Peyer's patch (tissue), 4 donors: ENCODE results near the gene ARMH1. TPM values are rescaled to one million over a fixed set of nuclear protein-coding genes. Genes with fewer than 3 reads are reported as not detected.

ENCODE experiments used
- DNase-seq, 3 donors: peaks; one replicate each; pipeline ENCODE4 v3.0.0-alpha.2; 2017 to 2019
- H3K27ac ChIP-seq, 4 donors: fragments of 200-600 bp; sonication (generic); one replicate each; pipeline ENCODE4 v1.5.1; 2016 to 2019
- H3K27me3 ChIP-seq, 2 donors: fragments of 200-600 bp; sonication (generic); one replicate each; pipeline ENCODE4 v1.5.1; 2019
- H3K36me3 ChIP-seq, 3 donors: fragments of 200-600 bp; sonication (generic); one replicate each; pipeline ENCODE4 v1.5.1; 2016 to 2019
- H3K4me1 ChIP-seq, 4 donors: fragments of 200-600 bp; sonication (generic); one replicate each; pipeline ENCODE4 v1.5.1; 2016 to 2019
- H3K4me3 ChIP-seq, 4 donors: fragments of 200-600 bp; sonication (generic); 1 replicate in 3 of 4; 2 replicates in 1 of 4; pipeline ENCODE4 v1.5.1; 2016 to 2019; ENCODE audit warnings: mild to moderate bottlenecking in 1 of 4
- H3K9me3 ChIP-seq, 4 donors: fragments of 200-600 bp; sonication (generic); one replicate each; pipeline ENCODE4 v1.5.1; 2016 to 2019; ENCODE audit warnings: mild to moderate bottlenecking in 1 of 4
- POLR2A ChIP-seq, 2 donors: fragments of 450-650 bp; IDR thresholded peaks; one replicate each; pipeline ENCODE4 v1.5.1; 2017; ENCODE audit warnings: antibody characterized with exemption in 2 of 2, mild to moderate bottlenecking in 2 of 2, moderate library complexity in 2 of 2
- total RNA-seq, 4 donors: library from RNA; depleted of rRNA; stranded (reverse); fragments of >200 nt; gene quantifications; one replicate each; pipeline ENCODE4 v1.1.0, GENCODE V29; 2016
- TF ChIP-seq, protein P1 (sequence below), 6 experiments: fragments of 450-650 bp in 4 of 6; fragments of 200-600 bp in 2 of 6; sonication (generic) in 1 of 6; IDR thresholded peaks; one replicate each; pipeline ENCODE4 v1.5.1; 2017 to 2019; ENCODE audit warnings: antibody characterized with exemption in 6 of 6, mild to moderate bottlenecking in 3 of 6, moderate library complexity in 1 of 6

ARMH1 gene
- total RNA-seq, 4 donors from 2014 or later, result 3.7 to 7.7 (median 4.8) TPM

DNA sequence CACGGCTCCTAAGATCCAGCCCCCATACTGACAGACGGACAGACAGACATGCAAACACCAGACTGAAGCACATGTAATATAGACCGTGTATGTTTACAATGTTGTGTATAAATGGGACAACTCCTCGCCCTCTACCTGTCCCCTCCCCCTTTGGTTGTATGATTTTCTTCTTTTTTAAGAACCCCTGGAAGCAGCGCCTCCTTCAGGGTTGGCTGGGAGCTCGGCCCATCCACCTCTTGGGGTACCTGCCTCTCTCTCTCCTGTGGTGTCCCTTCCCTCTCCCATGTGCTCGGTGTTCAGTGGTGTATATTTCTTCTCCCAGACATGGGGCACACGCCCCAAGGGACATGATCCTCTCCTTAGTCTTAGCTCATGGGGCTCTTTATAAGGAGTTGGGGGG lies 23.4 kb upstream of the ARMH1 start:
- Histone ChIP-seq H3K36me3 (peaks cover 0 to 58% (median 0%) of the 10 kb centered on the region in 3 donors), H3K27me3 (no peaks in the 10 kb centered on the region), H3K4me3 (no peak overlapping the region), H3K9me3 (no peaks in the 10 kb centered on the region), H3K27ac (peak overlapping the region in 2 of 4 donors; percentile 72 to 80), H3K4me1 (peaks cover 0 to 47% (median 4%) of the 10 kb centered on the region in 4 donors)
- peak in 1 of 3 donors; percentile 42 for DNase-seq
- TF ChIP-seq, protein P1, sequence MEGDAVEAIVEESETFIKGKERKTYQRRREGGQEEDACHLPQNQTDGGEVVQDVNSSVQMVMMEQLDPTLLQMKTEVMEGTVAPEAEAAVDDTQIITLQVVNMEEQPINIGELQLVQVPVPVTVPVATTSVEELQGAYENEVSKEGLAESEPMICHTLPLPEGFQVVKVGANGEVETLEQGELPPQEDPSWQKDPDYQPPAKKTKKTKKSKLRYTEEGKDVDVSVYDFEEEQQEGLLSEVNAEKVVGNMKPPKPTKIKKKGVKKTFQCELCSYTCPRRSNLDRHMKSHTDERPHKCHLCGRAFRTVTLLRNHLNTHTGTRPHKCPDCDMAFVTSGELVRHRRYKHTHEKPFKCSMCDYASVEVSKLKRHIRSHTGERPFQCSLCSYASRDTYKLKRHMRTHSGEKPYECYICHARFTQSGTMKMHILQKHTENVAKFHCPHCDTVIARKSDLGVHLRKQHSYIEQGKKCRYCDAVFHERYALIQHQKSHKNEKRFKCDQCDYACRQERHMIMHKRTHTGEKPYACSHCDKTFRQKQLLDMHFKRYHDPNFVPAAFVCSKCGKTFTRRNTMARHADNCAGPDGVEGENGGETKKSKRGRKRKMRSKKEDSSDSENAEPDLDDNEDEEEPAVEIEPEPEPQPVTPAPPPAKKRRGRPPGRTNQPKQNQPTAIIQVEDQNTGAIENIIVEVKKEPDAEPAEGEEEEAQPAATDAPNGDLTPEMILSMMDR (IDR thresholded peaks at IDR 0.05), result no peak
- no peak for TF ChIP-seq POLR2A (IDR thresholded peaks at IDR 0.05)

DNA sequence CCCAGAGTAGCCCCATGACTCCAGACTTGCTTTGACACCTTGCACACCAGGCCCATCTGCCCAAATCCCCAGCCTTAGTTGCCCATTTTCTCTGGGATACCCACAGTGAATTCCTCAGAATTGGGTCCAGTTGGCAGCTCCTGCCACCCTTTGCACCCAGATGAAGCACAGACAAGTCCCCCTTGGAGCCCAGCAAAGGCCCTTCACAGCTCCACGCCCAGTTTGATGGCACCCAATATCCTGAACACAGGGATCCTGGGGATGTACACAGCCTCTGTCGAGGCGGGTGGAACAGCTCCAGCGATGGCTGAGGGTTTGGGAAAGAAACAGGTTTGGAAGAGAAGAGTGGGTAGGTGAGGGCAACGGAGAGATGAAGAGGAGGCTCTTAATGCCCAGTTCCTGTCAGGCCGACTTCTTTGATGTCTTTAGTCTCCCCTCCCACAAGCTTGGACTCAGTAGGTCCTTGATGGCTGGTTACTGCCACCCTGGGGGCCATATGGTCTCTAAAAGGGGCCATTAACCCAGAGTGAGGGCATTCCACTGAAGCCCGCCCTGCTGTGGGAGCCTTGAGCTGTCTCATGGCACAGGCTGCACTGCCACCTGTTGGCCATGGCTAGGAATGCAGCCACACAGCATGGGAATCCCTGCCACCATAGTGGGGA lies 21.9 kb upstream of the ARMH1 start:
- Histone ChIP-seq H3K27me3 (no peaks in the 10 kb centered on the region), H3K9me3 (no peaks in the 10 kb centered on the region), H3K27ac (peak overlapping the region in 1 of 4 donors; percentile 32), H3K4me3 (no peak overlapping the region), H3K4me1 (peaks cover 0 to 46% (median 4%) of the 10 kb centered on the region in 4 donors), H3K36me3 (peaks cover 0 to 44% (median 0%) of the 10 kb centered on the region in 3 donors)
- TF ChIP-seq, protein P1 (IDR thresholded peaks at IDR 0.05), result peak; percentile 85 to 96 (median 96)
- no peak for TF ChIP-seq POLR2A (IDR thresholded peaks at IDR 0.05)
- peak; percentile 79 to 93 (median 85) for DNase-seq

DNA sequence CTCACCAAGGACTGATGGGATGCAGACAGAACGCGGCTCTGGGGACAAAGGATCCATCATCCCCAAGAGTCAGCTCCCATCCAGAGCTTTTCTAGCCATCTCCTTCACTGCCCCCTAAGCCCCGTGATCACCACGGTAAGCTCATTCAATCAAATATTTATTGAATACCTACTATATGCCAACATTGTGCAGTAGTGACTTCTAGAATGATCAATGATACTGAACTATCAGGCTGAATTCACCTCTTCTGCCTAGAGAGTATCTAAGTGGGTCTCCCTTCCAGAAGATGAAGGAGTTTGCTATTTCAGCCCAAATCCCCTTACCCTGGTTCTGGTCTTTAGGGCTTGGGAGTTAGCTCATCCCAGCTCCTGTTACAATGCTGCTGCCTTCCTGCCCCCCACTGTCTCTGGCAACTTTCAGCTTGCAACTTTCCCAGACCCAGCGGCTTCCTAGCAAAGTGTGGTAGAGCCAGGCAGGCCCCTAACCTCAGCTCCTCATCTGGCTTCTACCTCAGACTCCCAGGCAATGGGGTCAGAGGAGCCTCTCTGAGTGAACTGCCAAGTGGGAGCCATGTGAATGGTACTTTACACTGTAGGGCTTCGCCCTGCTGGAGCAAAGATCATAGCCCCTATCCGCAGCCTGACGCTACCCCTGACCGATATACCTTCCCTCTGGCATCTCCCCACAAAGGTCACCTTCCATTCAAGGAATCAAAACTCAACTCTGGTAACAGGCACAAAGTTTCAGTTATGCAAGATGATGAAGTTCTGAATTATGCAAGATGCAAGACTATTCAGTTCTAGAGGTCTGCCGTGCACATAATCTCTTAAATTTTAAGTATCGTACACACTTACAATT lies 21.2 kb upstream of the ARMH1 start:
- TF ChIP-seq POLR2A (IDR thresholded peaks at IDR 0.05), result no peak
- TF ChIP-seq, protein P1 (IDR thresholded peaks at IDR 0.05), result no peak
- DNase-seq, result no peak
- no peak overlapping the region for H3K27ac ChIP-seq
- H3K27me3 ChIP-seq, result no peaks in the 10 kb centered on the region
- no peak overlapping the region for H3K4me3 ChIP-seq
- no peaks in the 10 kb centered on the region for H3K9me3 ChIP-seq
- H3K36me3 ChIP-seq, result peaks cover 0 to 44% (median 0%) of the 10 kb centered on the region in 3 donors
- H3K4me1 ChIP-seq, result peaks cover 0 to 40% (median 4%) of the 10 kb centered on the region in 4 donors

DNA sequence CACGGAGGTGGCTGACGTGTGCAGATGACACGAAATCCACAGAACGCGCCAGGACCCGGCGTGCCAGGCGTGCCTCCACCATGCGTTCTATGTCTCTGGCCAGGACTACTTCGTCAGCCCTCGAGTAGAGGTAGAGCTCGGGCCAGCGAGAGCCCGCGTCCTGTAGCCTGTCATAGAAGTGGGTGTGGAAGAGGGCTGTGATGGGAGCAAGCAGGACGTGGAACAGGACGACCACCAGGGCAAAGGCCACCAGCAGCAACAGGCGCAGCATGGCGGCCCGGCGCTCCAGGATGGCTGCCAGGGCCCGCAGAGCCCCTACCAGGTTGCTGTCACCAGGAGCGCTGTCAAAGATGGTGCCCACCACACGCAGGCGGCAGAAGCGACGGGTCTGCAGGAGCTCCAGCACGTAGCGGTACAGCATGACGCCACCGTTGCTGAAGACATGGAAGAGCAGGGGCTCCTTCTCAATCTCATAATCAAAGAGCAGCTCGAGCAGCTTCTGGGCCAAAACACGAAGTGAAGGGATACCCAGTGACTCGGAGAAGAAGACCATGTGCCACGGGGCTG lies 19.8 kb upstream of the ARMH1 start:
- Histone ChIP-seq H3K27ac (no peak overlapping the region), H3K9me3 (no peaks in the 10 kb centered on the region), H3K27me3 (no peaks in the 10 kb centered on the region), H3K36me3 (peaks cover 0 to 32% (median 0%) of the 10 kb centered on the region in 3 donors), H3K4me3 (no peak overlapping the region), H3K4me1 (peaks cover 0 to 31% (median 2%) of the 10 kb centered on the region in 4 donors)
- TF ChIP-seq, protein P1 (IDR thresholded peaks at IDR 0.05), result no peak
- TF ChIP-seq POLR2A (IDR thresholded peaks at IDR 0.05), result no peak
- no peak for DNase-seq

DNA sequence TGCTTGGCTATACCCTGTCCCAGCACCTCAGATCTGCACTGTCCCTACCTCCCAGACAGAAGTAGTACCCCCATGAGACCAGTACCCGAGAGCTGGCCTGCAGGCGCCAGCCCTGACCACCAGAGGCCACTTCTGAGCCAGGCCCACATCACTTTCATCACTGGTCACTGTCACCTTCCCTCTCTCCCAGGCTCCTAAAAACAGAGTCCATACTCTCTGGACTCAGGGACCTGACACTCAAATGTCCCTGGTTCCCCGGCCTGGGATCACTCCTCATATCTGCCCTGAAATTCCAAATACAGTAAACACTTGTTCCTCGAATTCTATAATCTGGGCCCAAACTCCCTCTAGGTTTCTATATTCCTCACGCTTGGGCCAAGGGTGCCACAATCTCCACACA lies 18.9 kb upstream of the ARMH1 start:
- DNase-seq, result peak in 2 of 3 donors; percentile 19 to 60
- Histone ChIP-seq H3K27ac (no peak overlapping the region), H3K9me3 (no peaks in the 10 kb centered on the region), H3K4me1 (peaks cover 0 to 26% (median 2%) of the 10 kb centered on the region in 4 donors), H3K36me3 (peaks cover 0 to 23% (median 0%) of the 10 kb centered on the region in 3 donors), H3K4me3 (no peak overlapping the region), H3K27me3 (no peaks in the 10 kb centered on the region)
- no peak for TF ChIP-seq POLR2A (IDR thresholded peaks at IDR 0.05)
- TF ChIP-seq, protein P1 (IDR thresholded peaks at IDR 0.05), result peak in 5 of 6 experiments; percentile 39 to 64 (median 61)
